Measurements from ENCODE around the gene DMAC2L. TPM values are rescaled to one million over a fixed set of nuclear protein-coding genes. Genes with fewer than 3 reads are reported as not detected.
A peak's percentile ranks its signal among the peaks of the same experiment; 100 is the strongest.

DMAC2L gene
- total RNA-seq (10 to 100 TPM; 12.6 to 29.9 (median 23.7) TPM), polyA plus RNA-seq (10 to 100 TPM; 16.0 to 19.8 TPM)
- long read RNA-seq, donor 1, transcript ATP5S-207 (5 exons, 2,008 nt), result major isoform, 25 of 37 reads
- long read RNA-seq, donor 1, partial matches to known transcripts, result 6 of 37 reads
- long read RNA-seq, donor 1, other reads (novel, unspliced or antisense), result 6 of 37 reads
- long read RNA-seq, donor 2, transcript ATP5S-207 (5 exons, 2,008 nt), result major isoform, 19 of 28 reads
- long read RNA-seq, donor 2, partial matches to known transcripts, result 1 of 28 reads
- long read RNA-seq, donor 2, other reads (novel, unspliced or antisense), result 7 of 28 reads
- long read RNA-seq, donor 3, transcript ATP5S-207 (5 exons, 2,008 nt), result major isoform, 7 of 13 reads
- long read RNA-seq, donor 3, partial matches to known transcripts, result 1 of 13 reads
- long read RNA-seq, donor 3, other reads (novel, unspliced or antisense), result 5 of 13 reads

DNA sequence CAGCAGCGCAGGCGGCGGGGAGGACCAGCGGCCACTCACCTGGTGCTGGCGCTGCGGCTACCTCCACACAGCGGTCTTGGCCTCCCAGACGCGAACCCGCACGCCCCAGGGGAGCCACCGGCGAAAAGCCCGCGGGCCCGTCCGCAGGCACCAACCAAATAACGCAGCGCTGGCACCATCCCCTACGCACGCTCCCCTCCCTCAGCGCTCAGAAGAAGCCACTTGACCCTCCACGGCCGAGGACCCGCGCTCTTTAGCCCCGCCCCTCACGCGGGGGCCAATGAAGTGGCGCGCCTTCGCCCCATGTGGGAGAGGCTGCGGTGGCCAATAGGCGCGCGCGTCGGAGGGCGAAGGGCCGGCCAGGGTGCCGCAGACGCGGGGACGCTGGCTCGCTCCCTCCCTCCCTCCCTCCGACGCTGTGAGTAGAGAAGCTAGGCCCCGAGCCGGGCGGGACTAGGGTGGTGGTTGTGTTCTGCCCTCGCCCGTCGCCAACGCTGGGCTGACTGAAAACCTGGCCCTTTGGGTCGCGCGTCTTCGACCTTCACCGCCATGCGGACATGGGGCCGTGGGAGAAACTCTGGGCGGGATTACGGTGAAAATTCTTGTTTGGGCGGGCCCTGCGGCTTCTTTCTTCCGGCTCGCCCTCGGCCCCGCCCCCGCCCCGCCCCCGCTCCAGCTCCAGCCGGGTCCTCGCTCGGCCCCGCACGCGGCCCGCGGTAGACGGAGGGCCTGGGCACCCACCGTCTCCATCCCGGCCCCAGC, at the start of gene DMAC2L, which contains the start of gene L2HGDH:
Gene DMAC2L, plus strand, starts transcription at position 353 of the 762 bp plus-strand sequence. CDS start 9,164 bp downstream, outside the sequence.
Gene L2HGDH, minus strand, starts transcription at position 258 of the 762 bp plus-strand sequence. Its CDS starts 79 bp downstream, at position 179.
- TF ChIP-seq POLR2A (IDR thresholded peaks at IDR 0.05) (peak in 1 of 2 donors; percentile 77), CTCF (IDR thresholded peaks at IDR 0.05) (peak in 7 of 12 donors; percentile 6 to 57 (median 33))
- Histone ChIP-seq H3K4me3 (peak within 1 kb of the TSS; percentile 64 to 96 (median 84)), H3K27me3 (no peaks in the 10 kb centered on the region), H3K27ac (peak within 1 kb of the TSS; percentile 67 to 95 (median 93)), H3K36me3 (no peaks in the 10 kb centered on the region), H3K9me3 (no peaks in the 10 kb centered on the region), H3K4me1 (peaks cover 0 to 21% (median 15%) of the 10 kb centered on the region in 12 donors)
- WGBS, 4 donors, result 0 to 1% (median 1%) methylated on average over 24 to 83 of the region's 83 CpGs
- ATAC-seq, result peak; percentile 99
- DNase-seq, result peak; percentile 93 to 96 (median 95)
- intact Hi-C loops (cut with DNase I), result loop anchor here in 3 of 10 donors (5.0 kb wide), 2 partner anchors 80 to 85 kb away; partner anchors contain the start of genes SOS2 (in 3 of the 3) and CDKL1 (in 1 of the 3)

DNA sequence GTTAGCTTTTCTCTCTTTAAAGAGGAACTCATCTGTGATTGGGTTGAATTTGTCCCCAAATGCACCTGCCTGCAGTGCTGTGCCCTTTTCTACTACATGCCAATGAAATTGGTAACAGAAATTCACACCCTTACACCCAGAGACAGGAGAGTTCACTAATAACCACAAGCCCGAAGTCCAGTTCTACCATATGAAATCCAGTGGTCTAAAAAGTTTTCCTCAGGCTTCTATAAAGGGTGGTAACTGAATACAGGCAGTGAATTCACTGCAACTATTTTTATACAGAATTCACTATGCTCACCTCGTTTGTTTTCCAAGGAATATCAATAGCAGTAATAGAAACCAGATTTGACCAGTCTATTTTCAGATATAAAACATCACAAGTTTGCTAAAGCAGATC, 49.3 kb upstream of the DMAC2L start:
- H3K36me3 ChIP-seq, result peaks cover 0 to 10% (median 2%) of the 10 kb centered on the region in 9 donors
- no peak overlapping the region for H3K4me3 ChIP-seq
- DNase-seq, result no peak
- TF ChIP-seq CTCF (IDR thresholded peaks at IDR 0.05) (no peak), POLR2A (IDR thresholded peaks at IDR 0.05) (no peak)
- 39 to 48% (median 45%) methylated on average over 2 of the region's 2 CpGs for WGBS, 4 donors
- no peak overlapping the region for H3K27ac ChIP-seq
- H3K9me3 ChIP-seq, result no peaks in the 10 kb centered on the region
- peaks cover 0 to 4% (median 0%) of the 10 kb centered on the region in 12 donors for H3K4me1 ChIP-seq
- intact Hi-C loops (cut with DNase I), result loop anchor here in 1 of 10 donors (10.0 kb wide), 1 partner anchor 108 kb away; no protein-coding TSS in a partner anchor
- no peak for ATAC-seq
- no peaks in the 10 kb centered on the region for H3K27me3 ChIP-seq

GRCh38 chr14:50263321-50263720, 48.8 kb upstream of the DMAC2L start:
- Histone ChIP-seq H3K27me3 (no peaks in the 10 kb centered on the region), H3K4me1 (peaks cover 0 to 4% (median 0%) of the 10 kb centered on the region in 12 donors), H3K9me3 (no peaks in the 10 kb centered on the region), H3K27ac (no peak overlapping the region), H3K36me3 (peaks cover 0 to 10% (median 4%) of the 10 kb centered on the region in 9 donors), H3K4me3 (no peak overlapping the region)
- WGBS, 4 donors, result 34 to 47% (median 43%) methylated on average over 4 of the region's 4 CpGs
- no peak for TF ChIP-seq CTCF (IDR thresholded peaks at IDR 0.05)
- no peak for TF ChIP-seq POLR2A (IDR thresholded peaks at IDR 0.05)
- no peak for ATAC-seq
- intact Hi-C loops (cut with DNase I), result loop anchor here in 1 of 10 donors (10.0 kb wide), 1 partner anchor 109 kb away; no protein-coding TSS in a partner anchor
- no peak for DNase-seq
